NCI-H1694 (cell line): ENCODE data around the gene PLP1.
"Not testable (repeated sequence)": the region's sequence is repeated elsewhere in the genome, so short reads cannot be mapped to it uniquely, and the experiment has no call there.

ENCODE experiments used
- DNase-seq: peaks from one replicate; lab custom pipeline; 2025; lab: John Stamatoyannopoulos, UW

PLP1 gene

GRCh38 chrX:103776546-103776945, at the start of gene PLP1:
Gene PLP1 (plus strand): TSS chrX:103776840. CDS start chrX:103776996, 156 bp downstream.
- no peak for DNase-seq

- DNase-seq, result no peak
These were observed 49.5 kb upstream of the PLP1 start for GRCh38 chrX:103727115-103727514.

GRCh38 chrX:103729015-103729414, 47.6 kb upstream of the PLP1 start:
- DNase-seq, result no peak

- no peak for DNase-seq
These were observed 46.4 kb upstream of the PLP1 start for GRCh38 chrX:103730147-103730795.

- DNase-seq, result no peak
These were observed 45.7 kb upstream of the PLP1 start for GRCh38 chrX:103730796-103731493.

GRCh38 chrX:103733017-103733416, 43.6 kb upstream of the PLP1 start:
- DNase-seq, result no peak

GRCh38 chrX:103734125-103734760, 42.4 kb upstream of the PLP1 start:
- DNase-seq, result no peak

- DNase-seq, result no peak
These were observed 38.9 kb upstream of the PLP1 start for GRCh38 chrX:103737696-103738095.

GRCh38 chrX:103739421-103739820, 37.2 kb upstream of the PLP1 start:
- DNase-seq, result no peak

- no peak for DNase-seq
These were observed 34.8 kb upstream of the PLP1 start for GRCh38 chrX:103741879-103742278.

GRCh38 chrX:103742339-103742738, 34.3 kb upstream of the PLP1 start:
- no peak for DNase-seq

- no peak for DNase-seq
These were observed 29.5 kb upstream of the PLP1 start for GRCh38 chrX:103747163-103747562.

- DNase-seq, result no peak
These were observed 22.2 kb upstream of the PLP1 start for GRCh38 chrX:103754401-103754800.

- DNase-seq, result no peak
These were observed 19.9 kb upstream of the PLP1 start for GRCh38 chrX:103756736-103757135.

GRCh38 chrX:103758555-103758954, 18.1 kb upstream of the PLP1 start:
- no peak for DNase-seq

GRCh38 chrX:103763541-103763940, 13.1 kb upstream of the PLP1 start:
- not testable (repeated sequence) for DNase-seq

GRCh38 chrX:103766813-103767555, 9.7 kb upstream of the PLP1 start:
- DNase-seq, result not testable (repeated sequence)

- no peak for DNase-seq
These were observed 3.2 kb upstream of the PLP1 start for GRCh38 chrX:103773445-103773844.

- DNase-seq, result peak; percentile 9
These were observed 2.5 kb upstream of the PLP1 start for GRCh38 chrX:103774070-103774642.

- DNase-seq, result peak; percentile 25
These were observed 2.6 kb downstream of the PLP1 start for GRCh38 chrX:103779141-103779789.

- no peak for DNase-seq
These were observed 3.9 kb downstream of the PLP1 start for GRCh38 chrX:103780336-103781061.
